GM18517 (cell line): ENCODE measurements around the gene STRBP.

ENCODE experiments used
- ATAC-seq: cut with Tn5 transposase; IDR thresholded peaks from one replicate; pipeline ENCODE4 v1.9.1; 2021; ENCODE audit warnings: mild to moderate bottlenecking, moderate library complexity; ENCODE audit not compliant: unreplicated experiment

Gene STRBP

GRCh38 chr9:123073441-123073840 is 194.9 kb downstream of the STRBP start:
- no peak for ATAC-seq

DNA sequence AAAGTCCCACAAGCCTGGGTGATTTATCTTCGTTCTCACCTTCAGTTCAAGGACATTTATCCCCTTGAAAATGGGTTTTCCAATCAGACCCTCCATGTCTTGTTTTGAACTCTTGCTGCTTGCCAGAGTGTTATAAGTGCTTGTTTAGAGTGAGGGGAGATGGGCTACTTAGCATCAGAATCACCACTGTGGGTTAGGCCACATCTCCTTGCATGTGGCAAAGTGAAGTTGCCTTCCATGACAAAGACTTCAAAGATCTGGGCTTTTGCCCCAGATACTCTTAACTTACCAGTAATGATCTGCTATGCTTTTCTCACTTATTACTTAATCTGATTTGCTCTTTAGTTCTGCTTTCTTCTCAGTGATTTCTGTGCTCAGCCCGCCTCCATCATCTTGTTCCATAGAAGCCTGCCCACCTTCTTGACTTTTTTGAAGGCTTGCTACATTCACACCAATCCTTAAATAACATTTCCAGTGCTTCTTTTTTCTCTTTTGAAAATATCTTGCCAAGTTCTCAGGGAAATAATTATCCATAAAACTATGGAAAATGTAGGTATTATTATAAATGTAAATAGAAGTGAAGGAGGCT is 195.9 kb downstream of the STRBP start:
- no peak for ATAC-seq
